HFF-Myc (cell line): ENCODE data around the gene CCDC92.

ENCODE experiments used
- DNase-seq: peaks from one replicate; pipeline ENCODE4 v3.0.0-alpha.2; 2011; ENCODE audit warnings: low read depth; ENCODE audit errors: extremely low read depth
- H3K4me3 ChIP-seq: replicated peaks from 2 replicates; pipeline ENCODE4 v1.5.1; 2011; ENCODE audit warnings: low read depth, mild to moderate bottlenecking, control low read depth, low read length
- TF ChIP-seq, protein P1 (sequence below): IDR thresholded peaks from 2 replicates; pipeline ENCODE4 v1.5.1; 2012; ENCODE audit warnings: mild to moderate bottlenecking, low read depth, low read length, control low read depth; ENCODE audit errors: missing control alignments

Gene CCDC92

DNA sequence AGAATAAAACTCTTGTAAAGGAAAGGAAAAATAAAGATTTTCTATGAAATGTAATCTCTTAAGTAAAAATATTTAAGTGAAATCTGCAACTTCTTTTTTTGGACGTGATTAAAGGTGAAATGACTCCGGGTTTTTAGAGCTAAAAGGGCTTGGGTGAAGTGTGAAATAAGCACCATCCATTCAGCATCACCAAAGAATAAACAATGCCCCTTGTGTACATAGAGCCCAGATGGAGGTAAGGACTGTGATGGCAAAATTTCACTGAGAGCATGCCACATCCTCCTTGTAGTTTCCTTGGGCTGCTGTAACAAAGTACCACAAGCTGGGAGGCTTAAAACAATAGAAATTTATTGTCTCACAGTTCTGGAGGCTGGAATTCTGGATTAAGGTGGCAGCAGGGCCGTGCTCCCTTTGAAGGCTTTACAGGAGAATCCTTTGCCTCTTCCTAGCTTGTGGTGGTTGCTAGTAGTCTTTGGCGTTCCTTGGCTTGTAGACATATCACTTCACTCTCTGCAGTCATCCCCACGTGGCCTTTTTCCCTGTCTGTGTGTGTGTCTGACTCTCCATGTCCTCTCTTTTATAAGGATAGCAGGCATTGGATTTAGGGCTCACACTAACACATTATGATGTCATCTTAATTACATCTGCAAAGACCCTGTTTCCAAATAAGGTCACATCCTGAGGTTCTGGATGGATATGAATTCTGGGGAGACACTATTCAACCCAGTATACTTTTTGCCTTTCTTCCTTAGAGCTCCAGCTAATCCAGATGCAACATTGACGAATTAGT lies 24.6 kb upstream of the CCDC92 start:
- TF ChIP-seq, protein P1, sequence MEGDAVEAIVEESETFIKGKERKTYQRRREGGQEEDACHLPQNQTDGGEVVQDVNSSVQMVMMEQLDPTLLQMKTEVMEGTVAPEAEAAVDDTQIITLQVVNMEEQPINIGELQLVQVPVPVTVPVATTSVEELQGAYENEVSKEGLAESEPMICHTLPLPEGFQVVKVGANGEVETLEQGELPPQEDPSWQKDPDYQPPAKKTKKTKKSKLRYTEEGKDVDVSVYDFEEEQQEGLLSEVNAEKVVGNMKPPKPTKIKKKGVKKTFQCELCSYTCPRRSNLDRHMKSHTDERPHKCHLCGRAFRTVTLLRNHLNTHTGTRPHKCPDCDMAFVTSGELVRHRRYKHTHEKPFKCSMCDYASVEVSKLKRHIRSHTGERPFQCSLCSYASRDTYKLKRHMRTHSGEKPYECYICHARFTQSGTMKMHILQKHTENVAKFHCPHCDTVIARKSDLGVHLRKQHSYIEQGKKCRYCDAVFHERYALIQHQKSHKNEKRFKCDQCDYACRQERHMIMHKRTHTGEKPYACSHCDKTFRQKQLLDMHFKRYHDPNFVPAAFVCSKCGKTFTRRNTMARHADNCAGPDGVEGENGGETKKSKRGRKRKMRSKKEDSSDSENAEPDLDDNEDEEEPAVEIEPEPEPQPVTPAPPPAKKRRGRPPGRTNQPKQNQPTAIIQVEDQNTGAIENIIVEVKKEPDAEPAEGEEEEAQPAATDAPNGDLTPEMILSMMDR: no peak
- no peak for DNase-seq

DNA sequence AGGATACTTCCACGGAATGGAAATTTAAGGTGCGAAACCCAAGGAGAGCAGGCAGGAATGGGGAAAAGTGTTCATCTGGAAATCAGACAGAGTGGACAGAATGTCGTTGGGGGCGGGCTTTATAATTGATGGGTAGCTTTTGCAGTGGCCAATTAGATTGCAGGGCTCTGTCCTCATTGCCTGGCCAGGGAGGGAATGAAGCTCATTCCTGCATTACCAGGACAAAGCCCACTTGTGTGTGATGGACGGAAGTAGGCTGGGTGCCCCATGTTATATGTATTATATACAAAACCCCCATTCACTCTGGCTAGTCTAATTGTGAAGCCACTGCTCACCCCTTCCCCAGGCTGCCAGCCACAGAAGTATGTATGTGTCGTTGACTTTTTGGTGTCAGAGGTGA lies 23.9 kb upstream of the CCDC92 start:
- TF ChIP-seq, protein P1: no peak
- DNase-seq: no peak
- H3K4me3 ChIP-seq: no peak overlapping the region

More for the DNA sequence above, 24.6 kb upstream of the CCDC92 start:
- no peak overlapping the region for H3K4me3 ChIP-seq

DNA sequence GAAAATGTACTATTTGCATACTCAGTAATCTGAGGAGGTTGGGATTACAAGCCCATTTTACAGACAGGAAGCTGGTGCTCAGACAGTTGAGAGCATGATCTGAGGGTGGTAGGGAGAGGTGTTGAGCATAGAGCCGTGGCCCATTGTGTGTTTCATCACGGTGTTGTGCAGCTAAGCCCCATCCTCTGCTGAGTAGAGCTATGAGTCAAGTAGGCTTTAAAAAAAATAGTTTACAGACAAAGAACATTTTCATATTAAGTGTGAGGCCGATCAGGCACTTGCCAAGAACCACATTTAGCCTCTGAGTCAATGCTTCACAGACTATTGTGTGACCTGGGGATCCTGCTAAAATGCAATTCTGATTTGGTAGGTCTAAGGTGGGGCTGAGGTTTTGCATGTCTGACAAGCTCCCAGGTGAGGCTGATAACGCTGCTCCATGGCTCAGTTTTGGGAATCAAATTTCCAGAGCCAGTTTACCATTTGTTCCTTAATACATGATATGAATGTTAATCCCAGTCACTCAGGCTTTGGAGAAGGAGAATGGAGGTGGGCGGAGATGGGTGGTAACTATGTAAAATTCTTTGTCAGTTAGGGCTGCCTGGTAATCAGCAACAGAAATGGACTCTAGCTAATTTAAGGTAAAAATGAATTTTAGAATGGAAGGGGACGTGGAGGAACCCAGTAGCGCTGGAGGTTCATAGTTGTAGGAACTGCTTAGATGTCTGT lies 22.6 kb upstream of the CCDC92 start:
- peak; percentile 30 for DNase-seq
- H3K4me3 ChIP-seq: no peak overlapping the region
- TF ChIP-seq, protein P1: no peak

DNA sequence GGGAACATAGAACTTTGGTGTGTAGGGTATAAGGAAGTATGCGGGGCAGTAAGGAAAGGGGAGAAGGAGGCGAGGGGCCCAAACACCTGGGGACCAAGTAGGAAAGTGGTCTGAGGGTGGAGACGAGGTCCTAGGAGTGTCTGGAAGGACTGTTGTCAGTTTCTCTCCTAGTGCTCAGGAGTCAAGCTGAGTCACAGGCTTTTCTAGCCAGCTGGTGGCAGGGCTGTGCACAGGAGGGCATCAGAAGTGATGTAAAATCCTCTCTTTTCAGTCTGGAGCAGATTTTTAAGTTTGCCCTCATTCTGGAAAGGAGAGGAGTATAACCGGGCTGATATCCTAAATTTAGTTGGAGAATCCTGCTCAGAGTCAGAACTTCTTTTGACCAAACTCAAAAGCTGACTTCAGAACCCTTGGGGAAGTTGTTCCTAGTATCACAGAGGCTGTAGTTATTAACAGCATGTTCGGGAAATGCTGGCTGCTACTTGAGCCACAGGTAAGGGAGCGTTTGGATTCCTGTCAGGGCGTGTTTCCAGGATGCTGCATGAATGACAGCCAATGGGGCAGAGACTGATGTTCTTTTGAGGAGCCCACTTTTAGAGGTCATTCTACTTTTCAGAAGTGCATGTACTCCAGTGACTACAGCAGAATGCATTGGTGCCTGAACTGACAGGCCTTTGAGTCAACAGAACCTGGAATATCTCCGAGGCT lies 19.6 kb upstream of the CCDC92 start:
- TF ChIP-seq, protein P1: no peak
- DNase-seq: no peak
- no peak overlapping the region for H3K4me3 ChIP-seq

DNA sequence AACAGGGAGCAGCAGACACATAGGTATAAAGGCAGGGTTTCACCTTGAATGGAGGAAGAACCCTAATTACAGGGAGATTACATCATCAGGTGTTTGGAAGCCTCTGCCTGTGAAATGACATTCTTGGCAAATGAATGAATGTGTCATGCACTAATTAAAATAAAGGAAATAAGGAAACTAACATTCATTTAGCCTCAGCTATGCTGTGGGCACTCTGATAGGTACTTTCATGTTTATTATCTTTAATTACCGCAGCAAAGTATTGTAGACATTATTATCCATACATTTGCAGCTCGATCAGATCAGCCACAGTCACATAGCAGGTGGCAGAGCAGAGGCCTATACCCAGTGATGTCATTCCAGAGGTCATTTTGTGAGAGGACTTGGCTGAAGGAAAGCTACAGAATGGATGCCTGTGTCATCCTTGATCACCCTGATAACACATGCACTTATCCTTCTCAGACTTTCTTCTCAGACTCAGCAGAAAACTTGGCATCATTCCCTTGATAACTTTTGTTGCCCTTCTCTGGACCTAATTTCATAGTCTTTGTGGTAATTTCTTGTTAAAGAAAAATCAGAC lies 18.8 kb upstream of the CCDC92 start:
- TF ChIP-seq, protein P1: no peak
- no peak overlapping the region for H3K4me3 ChIP-seq
- no peak for DNase-seq

DNA sequence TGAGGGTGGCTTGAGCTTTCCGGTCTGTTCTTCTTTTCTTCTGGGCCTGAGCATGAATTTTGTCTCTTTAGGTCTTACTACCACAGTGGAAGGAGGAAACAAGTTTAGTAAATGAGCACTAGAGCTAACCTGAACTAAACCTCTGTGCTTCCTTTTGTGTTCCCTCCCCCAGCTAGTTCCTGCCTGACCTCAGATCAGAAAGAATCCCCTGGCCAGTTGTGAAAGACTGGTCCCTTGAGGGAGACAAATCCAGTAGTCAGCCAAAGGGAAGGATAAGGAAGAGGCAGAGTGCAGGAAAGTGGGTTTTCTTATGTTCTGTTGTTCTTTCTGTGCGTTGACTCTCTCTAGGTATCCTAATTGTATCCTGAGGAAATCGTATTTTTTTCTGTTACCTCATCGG lies 17.9 kb upstream of the CCDC92 start:
- no peak overlapping the region for H3K4me3 ChIP-seq
- no peak for DNase-seq
- TF ChIP-seq, protein P1: no peak
